GM23248 (cell line): ENCODE data around the gene LARP4B.

Experiments
- EZH2 ChIP-seq: fragments of 200-600 bp; sonication (generic); IDR thresholded peaks from 2 replicates; pipeline ENCODE4 v1.6.1; 2018; ENCODE audit warnings: antibody characterized with exemption, mild to moderate bottlenecking; ENCODE audit not compliant: insufficient read depth, poor library complexity, severe bottlenecking
- EZH2phosphoT487 ChIP-seq: fragments of 200-600 bp; sonication (generic); IDR thresholded peaks from 2 replicates; pipeline ENCODE4 v1.6.1; 2018; ENCODE audit warnings: antibody characterized with exemption, moderate library complexity, mild to moderate bottlenecking, low read depth; ENCODE audit not compliant: insufficient read depth

DNA sequence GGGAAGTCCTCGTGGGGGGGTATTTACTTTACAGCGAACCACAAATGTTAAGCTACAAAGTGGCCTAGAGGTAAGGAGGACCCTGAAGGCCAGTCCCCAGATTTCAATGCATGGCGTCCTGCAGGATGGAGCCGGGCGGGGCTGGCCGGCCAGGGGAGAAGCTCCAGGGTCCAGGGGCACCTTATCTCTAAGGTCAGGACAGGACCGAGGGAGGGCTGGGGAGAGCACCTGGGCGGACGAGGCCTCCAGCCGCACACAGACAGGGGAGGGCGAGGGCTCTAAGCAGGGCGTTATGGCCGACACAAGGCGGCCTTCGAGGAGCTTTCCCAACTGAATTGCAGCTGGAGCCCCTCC is 145.7 kb downstream of the LARP4B start:
- TF ChIP-seq EZH2phosphoT487 (no peak), EZH2 (no peak)
